NOMO-1 treated with DMSO at 0.1 percent for 48 hours (cell line): Measurements from ENCODE around the gene SOD3.
A peak's percentile ranks its signal among the peaks of the same experiment; 100 is the strongest.

Source experiments
- DNase-seq: peaks from one replicate; lab custom pipeline; 2025; ENCODE audit not compliant: unreplicated experiment; lab: John Stamatoyannopoulos, UW

SOD3 gene

DNA sequence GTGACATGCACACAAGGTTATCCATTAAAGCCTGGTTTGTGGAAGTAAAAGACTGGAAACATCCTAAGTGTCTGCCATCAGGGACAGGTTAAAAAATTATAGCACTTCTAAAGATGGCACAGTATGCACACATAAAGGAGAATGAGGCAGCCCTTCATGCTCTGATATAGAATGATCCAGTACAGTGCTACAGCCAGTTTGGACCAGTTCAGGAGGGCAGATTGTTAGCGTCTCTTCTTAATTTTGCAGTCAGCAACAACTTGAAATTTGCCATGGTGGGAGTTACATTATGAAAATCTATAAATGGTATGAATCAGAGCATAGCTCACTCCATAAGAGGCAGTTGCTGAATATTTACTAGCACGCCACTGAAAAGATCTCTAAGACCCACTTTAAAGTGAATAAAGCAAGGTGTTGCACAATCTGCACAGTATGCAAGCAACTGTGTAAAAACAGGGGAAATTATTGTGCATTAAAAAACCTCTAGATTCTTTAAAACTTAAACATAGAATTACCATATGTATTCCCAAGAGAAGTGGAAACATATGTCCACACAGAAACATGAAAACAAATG lies 20.3 kb upstream of the SOD3 start:
- peak; percentile 64 for DNase-seq

- DNase-seq = no peak
Measured at GRCh38 chr4:24775750-24776149, 19.6 kb upstream of the SOD3 start.

- DNase-seq = peak; percentile 17
Measured at GRCh38 chr4:24777536-24778463, 17.6 kb upstream of the SOD3 start.

- DNase-seq = peak; percentile 42
Measured at GRCh38 chr4:24778464-24779225, 16.7 kb upstream of the SOD3 start.

DNA sequence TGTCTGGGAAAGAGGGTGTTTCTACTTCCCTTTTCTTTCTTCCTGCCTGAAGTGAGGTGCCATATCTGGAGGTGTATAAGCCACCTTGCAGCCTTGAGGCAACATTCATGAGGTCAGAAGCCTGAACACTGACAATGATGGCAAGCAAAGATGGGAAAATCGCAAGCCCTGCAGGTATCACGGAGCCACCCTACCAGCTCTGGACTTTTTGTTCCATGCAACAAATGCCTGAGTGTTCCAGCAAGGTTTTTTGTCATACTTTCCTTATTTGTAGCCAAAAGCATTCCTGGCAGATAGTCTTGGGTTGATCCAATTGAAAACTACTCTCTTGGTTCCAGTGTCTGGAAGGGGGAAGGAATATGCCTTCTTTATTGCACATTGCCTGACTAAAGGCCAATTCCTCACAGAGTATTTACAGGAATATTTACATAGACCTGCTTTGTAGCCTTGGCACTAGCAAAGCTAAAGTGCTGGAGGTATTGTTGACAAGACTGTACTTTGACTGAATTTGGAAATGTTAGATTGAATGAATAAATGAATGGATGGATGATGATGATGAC lies 14.4 kb upstream of the SOD3 start:
- peak; percentile 12 for DNase-seq

DNA sequence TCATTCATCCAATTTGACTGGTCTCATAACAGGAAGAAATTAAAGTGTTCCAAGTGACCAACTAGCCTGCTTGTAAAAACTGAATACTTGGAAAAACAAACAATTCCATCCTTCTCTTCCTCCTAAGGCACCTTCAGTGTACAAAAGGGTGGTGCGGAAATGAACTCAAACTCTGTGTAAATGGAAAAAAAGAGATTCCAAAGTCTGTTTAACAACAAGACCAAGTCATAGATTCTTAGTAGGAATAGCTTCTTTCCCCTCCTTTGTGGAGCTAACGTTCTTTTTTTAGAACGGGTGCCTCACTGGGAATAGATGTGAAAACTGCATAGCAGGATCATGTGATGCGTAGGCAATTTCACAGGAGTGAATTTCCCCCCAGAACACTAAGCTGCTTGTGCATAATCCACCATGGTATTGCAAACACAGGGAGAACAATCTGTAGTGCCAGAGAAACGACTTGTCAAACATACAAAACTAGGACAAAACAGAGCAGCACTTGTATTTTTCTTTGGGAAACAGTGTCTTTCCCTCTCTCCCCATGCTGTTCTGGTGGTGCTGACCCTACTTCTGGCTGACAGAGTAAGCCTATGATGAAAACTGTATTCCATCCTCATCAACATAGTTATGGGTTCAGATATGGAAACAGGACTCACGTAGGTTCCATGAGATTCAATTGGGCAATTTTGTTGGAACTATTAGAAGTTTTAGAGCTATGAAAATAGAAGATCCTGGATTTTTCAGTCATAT lies 13.2 kb upstream of the SOD3 start:
- no peak for DNase-seq

GRCh38 chr4:24783506-24783905 lies 11.9 kb upstream of the SOD3 start:
- DNase-seq = no peak

- no peak for DNase-seq
Measured at GRCh38 chr4:24791043-24791442, 4.3 kb upstream of the SOD3 start.

- no peak for DNase-seq
Measured at GRCh38 chr4:24792552-24792951, 2.8 kb upstream of the SOD3 start.

- DNase-seq = peak; percentile 34
Measured at GRCh38 chr4:24793219-24794005, 2.0 kb upstream of the SOD3 start.

- DNase-seq = peak; percentile 34
Measured at GRCh38 chr4:24794051-24794450, 1.3 kb upstream of the SOD3 start.

DNA sequence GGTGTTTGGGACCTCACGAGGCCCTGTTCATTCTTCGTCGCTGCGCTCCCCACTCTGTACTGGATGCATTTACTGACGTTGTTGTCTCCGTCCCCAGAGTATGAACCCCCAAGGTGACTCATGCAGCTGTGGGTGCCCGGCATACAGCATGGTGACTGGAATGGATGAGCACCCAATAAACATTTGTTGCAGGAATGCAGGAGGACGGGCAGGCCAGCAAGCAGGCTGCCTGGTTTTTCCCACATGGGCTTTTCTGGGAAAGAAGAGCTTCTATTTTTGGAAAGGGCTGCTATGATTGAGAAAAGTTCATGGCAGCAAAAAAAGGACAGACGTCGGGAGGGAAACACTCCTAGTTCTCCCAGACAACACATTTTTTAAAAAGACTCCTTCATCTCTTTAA lies 893 bp upstream of the SOD3 start:
- no peak for DNase-seq

DNA sequence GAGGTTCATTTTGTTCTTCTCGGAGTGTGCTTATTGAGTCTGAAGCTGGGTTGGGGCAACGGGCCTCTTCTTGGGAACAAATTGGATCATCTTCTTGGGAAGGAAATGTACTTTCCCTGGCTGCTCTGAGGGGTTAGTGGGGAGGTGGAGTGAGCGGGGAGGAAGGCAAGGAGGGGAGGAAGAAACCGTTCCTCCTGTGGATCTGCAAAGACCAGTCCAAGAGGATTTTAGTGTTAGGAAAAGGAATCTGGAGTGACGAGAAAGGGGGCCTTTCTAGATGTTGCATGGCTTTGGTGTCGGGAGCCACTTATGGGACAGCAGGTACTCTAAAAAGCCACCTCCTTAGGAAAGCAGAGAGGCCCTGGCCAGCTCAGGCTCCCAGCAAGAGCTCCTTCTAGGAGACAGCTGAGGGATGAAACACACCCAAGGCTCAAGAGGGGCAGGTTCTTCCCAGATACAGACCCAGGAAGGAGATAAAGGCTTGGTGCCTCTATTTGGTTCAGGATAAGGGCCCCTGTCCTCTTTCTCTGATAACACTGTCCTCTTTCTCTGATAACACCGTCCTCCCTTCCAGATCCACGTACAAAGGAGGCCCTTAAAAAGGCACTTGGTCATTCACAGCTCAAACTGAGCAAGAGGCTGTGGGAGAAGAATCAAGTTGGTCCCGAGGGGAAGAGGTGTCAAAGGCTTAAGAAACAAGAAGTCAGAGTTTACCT lies 451 bp downstream of the SOD3 start:
- no peak for DNase-seq

DNA sequence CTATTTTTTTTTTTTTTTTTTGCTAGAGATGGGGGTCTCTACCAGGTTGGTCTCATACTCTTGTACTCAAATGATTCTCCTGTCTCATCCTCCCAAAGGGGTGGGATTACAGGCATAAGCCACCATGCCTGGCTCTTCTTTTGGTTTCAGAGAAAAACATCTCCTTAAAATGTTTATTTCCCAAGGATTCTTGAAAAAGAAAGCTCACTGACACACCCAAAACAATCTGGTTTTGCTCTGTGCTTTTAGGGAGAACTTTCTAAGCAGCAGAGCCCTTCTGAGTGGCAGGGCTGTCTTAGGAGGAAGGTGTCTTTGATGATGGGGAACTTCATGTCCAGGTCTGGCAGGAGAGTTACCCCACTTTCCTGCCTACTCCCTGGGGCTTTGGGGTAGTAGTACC lies 1.2 kb downstream of the SOD3 start:
- no peak for DNase-seq

DNA sequence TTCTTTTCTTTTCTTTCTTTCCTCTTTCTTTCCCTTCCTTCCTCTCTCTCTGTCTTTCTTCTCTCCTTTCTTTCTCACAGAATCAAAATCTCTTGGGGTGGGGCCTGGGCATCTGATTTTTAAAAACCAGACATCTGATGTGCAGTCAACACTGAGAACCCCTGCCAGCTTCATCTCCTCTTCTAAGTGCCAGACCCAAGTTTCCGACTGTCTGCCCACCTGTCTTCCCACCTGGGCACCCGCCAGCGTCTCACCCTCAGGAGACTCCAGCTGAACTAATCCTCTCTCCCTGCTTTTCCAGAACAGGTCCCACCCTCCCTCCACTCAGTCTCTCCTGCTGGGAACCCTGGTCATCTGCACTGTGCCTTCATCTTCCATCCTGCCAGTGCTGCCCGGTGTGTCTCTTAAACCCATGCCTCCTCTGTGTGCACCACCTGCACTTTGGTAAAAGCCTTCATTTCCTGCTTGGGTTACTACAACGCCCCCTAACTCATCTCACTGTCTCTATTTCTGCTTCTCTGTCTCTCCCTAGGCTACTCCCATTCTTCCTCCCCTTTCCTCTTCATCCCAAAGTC lies 2.8 kb downstream of the SOD3 start:
- DNase-seq = no peak

DNA sequence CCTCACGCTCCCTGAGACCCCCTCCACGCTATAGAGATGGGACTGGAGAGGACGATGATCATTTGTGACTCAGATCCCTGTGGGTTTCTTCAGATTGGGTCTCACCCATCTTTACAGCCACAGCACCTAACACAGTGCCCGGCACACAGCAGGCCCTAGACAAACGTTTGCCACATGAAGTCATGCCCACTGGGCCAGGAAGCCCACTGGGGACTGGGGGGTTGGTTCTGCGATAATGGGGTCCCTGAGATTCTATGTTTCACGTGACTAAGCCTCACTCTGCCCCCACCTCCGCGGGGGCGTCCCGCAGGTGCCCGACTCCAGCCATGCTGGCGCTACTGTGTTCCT lies 3.8 kb downstream of the SOD3 start:
- no peak for DNase-seq

DNA sequence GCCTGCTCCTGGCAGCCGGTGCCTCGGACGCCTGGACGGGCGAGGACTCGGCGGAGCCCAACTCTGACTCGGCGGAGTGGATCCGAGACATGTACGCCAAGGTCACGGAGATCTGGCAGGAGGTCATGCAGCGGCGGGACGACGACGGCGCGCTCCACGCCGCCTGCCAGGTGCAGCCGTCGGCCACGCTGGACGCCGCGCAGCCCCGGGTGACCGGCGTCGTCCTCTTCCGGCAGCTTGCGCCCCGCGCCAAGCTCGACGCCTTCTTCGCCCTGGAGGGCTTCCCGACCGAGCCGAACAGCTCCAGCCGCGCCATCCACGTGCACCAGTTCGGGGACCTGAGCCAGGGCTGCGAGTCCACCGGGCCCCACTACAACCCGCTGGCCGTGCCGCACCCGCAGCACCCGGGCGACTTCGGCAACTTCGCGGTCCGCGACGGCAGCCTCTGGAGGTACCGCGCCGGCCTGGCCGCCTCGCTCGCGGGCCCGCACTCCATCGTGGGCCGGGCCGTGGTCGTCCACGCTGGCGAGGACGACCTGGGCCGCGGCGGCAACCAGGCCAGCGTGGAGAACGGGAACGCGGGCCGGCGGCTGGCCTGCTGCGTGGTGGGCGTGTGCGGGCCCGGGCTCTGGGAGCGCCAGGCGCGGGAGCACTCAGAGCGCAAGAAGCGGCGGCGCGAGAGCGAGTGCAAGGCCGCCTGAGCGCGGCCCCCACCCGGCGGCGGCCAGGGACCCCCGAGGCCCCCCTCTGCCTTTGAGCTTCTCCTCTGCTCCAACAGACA lies 4.4 kb downstream of the SOD3 start:
- no peak for DNase-seq

GRCh38 chr4:24800325-24800895 lies 5.0 kb downstream of the SOD3 start:
- DNase-seq = no peak
